DMS114 treated with DMSO at 0.1 percent for 48 hours (cell line): ENCODE data around the gene CREB5.
"Not testable (repeated sequence)": the region's sequence is repeated elsewhere in the genome, so short reads cannot be mapped to it uniquely, and the experiment has no call there.

Experiments used
- DNase-seq: peaks from one replicate; lab custom pipeline; 2025; ENCODE audit not compliant: unreplicated experiment; lab: John Stamatoyannopoulos, UW

CREB5 gene

GRCh38 chr7:28602282-28602681 is 190.0 kb downstream of the CREB5 start:
- no peak for DNase-seq

- no peak for DNase-seq
Observed at GRCh38 chr7:28605427-28606085, 193.2 kb downstream of the CREB5 start.

DNA sequence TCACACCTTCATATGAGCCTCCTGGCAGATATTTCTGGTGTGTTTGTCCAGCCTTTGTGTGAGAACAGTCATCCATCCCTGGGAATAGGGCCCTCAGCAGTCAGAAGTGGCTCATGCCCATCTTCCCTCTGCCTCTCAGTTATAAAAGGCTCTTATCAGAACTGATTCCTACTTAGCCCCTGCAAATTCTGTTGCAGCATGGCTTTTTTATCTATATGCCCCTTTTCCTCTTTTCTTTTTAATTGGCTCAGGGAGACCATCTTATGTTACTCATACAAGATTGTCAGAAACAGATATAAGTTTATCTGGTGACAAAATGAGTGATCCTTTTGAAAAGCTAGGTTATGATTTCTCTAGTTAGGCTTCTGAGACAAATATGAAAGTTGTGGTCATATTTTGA is 194.1 kb downstream of the CREB5 start:
- DNase-seq = no peak

DNA sequence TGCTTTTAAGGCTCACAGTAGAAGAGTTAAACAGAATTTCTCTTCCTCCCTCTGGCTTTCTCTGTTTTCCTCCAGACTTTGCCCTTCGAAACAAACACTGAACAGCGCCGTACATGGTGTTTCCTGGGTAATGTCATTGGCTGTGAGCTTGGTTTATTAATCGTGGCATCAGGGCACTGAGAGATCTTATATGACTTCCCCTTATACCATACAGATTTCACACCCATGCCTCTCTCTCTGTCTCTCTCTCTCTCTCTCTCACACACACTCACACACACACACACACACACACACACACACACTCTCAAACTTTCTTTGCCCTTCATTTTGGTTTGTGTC is 195.5 kb downstream of the CREB5 start:
- no peak for DNase-seq

DNA sequence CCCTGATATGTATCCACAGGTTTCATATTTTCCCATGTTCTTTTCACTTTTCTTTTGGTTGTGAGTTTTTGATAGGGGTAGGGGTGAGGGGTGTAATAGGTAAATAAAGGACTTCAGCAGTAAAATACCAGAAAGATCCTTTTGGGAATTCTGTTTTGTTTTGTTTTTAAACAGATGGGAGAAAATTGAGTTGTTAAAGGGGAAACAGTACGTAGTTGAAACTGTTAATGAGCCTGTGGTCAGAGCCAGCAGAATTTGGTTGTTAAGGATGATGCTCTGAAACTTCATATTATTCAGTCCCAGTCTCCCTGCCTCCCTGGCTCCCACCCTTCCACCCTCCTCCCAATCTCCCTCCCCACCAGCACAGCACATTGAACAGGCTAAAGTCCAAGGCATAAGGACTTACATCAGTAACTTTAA is 195.9 kb downstream of the CREB5 start:
- DNase-seq = no peak

DNA sequence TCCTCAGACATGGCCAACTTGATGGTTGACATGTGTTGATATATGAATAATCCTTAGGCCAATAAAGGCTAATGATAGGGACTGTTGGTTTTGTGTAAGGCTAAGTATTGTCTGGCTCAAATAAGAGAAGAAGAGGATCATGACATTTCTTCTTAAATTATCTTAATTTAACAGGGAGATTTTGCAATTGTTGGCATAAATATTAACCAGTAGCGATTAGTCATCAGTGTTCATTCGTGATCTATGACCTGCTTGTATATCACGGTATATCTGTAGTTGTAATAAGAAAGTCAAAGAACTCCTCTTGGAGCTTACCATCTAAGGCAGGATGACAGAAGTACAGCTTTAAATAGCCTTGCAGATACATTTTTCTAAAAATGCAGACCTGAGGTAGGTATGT is 196.4 kb downstream of the CREB5 start:
- DNase-seq = no peak

DNA sequence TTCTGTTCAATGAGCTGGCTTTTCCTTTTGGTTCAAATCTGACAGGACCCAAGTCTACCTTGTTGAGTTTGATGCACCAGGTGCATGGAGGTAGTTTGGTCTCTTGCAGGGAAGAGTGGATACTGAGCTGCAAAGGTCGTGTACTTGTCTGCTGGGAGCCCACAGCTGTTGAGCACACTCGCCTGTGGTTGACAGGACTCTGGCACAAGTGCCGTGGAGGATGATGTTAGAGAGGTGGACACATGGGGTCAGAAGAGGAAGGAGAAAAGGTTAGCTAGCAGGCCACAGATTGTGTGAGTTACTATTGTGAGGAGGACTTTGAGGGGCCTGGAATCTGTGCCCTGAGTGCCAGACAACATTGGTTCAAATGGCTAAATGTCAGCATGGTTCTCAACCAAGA is 197.3 kb downstream of the CREB5 start:
- no peak for DNase-seq

DNA sequence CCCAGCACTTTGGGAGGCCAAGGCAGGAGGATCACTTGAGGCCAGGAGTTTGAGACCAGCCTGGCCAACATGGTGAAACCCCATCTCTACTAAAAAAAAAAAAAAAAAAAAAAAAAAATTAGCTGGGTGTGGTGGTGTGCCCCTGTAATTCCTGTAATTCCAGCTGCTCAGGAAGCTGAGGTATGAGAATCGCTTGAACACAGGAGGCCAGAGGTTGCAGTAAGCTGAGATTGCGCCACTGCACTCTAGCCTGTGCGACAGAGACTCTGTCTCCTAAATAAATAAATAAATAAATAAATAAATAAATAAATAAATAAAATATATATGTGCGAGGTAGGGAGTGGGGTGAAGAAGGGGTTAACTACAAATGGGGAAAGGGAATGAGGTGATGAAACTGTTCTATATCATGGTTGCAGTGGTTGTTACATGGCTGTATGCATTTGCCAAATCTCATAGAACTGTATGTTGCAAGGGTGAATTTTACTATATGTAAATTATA is 199.1 kb downstream of the CREB5 start:
- DNase-seq = not testable (repeated sequence)

DNA sequence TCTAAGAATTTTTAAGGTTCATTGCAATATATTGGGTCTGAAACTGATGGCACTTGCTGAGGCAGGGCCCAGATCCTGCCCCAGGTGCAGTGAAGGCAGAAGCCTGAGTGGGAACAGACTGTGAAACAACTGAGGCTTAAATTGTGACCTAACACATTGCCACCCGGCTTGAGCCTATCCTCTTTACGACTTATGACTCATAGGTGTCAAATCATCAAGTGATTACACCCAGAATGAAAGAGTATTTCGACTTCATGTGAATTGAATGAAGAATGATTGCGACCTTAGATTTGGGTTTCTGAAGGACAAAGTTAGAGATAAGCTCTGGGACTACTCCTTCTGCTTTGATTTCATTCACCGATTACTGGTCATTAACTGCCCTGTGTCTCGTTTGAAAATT is 200.9 kb downstream of the CREB5 start:
- no peak for DNase-seq

DNA sequence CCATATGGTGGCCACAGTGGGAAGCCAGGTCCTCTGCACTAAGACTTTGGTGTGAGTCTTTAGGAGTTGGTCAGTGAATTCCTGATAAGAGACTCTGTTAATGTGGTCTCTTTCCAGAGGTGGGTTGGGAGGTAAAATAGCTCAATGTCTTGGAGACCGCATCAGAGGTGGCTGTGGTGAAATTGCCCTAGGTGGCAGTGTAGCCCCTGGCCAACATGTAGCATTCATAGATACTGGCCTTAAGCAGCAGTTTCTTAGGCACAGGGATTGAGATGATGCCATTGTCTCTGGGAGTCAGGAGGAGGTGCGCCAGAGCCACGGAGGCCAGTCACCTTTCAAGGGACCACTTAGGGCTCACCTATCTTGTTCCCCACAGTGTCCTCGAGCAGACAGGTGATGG is 202.8 kb downstream of the CREB5 start:
- DNase-seq = no peak

GRCh38 chr7:28617308-28617880 is 205.1 kb downstream of the CREB5 start:
- DNase-seq = no peak

DNA sequence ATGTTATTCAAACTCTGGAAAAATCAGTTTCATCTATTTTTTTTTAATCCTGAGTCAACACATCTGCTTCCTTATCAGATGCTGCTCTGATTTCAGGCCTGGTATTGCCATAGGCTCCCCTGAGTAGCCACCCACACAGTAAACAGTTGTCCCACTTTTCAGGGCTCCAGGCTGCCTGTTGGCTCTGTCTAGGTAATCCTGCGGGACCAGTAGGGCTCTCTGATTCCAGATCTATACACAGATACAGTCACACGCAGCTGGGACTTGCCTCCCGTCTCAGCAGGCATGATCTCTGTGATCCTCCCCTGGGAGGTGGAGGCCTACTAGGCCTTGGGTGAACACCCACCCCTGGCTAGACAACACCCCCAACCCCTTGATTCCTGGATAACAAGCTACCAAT is 206.1 kb downstream of the CREB5 start:
- no peak for DNase-seq

GRCh38 chr7:28619256-28619655 is 206.9 kb downstream of the CREB5 start:
- DNase-seq = no peak

DNA sequence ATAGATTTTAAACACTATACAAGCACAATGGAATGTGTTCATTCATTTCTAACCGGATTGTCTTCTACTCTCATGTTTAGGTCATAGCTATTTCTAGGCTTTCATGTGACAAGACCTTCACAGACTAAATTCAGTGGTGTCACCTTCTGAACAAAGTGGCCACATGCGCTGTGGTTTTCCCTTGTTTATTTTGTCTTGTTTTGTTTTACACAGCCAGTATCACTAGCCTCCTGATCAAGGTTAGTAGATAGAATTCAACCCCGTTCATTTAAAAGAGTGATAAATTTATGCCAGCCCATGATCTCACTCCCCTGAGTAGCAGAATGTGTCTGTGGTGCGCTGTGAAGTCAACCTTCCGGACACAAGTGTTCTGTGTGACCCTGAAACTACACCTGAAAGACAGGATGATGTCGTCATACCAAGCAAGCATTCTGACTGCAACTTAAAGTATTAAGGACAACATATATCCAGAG is 209.1 kb downstream of the CREB5 start:
- DNase-seq = no peak

DNA sequence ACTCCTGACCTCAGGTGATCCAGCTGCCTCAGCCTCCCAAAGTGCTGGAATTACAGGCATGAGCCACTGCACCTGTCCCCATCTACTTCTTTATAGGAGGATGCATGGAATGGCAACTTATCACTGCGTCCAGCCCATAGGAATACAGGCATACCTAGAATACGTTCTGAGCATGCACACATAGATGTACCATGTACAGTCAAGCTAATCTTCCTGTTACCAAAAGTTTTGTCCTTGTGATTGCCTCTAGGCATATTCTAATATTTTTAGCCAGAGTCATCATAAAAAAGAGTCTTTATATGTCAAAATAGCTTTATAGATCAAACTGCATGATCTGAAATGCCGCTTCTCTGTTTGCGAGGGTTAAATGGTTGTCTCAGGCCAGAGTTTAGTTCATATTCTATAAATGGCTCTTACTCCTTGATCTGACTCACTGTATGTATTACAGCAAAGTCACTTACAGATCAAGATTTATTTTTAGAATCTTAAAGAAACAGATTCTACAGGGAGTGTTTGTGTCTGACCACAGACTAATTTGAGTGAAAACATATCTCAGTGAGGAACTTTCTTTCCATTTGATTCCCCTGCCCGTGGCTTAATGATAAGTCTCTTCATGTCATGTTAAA is 210.9 kb downstream of the CREB5 start:
- DNase-seq = no peak

- no peak for DNase-seq
Observed at GRCh38 chr7:28623863-28624262, 211.5 kb downstream of the CREB5 start.

DNA sequence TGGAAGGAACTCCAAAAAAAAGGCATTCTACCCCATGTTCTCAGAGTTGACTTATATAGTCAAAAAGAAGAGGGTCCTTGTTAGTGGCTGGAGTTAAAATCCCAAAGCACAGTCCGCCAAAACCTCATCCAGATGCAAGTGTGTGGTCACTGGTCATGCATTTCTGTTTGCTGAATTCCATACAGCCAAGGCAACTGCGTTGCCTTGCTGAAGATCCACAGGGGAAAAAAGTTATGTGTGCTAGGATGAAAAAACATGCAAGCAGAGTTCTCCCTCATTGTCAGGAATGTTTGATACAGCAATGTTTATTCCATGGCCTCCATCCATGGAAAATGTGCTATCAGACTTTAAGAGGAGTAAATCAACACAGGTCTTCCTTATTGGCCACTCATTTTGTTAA is 213.1 kb downstream of the CREB5 start:
- no peak for DNase-seq

GRCh38 chr7:28626221-28626620 is 213.9 kb downstream of the CREB5 start:
- DNase-seq = no peak

DNA sequence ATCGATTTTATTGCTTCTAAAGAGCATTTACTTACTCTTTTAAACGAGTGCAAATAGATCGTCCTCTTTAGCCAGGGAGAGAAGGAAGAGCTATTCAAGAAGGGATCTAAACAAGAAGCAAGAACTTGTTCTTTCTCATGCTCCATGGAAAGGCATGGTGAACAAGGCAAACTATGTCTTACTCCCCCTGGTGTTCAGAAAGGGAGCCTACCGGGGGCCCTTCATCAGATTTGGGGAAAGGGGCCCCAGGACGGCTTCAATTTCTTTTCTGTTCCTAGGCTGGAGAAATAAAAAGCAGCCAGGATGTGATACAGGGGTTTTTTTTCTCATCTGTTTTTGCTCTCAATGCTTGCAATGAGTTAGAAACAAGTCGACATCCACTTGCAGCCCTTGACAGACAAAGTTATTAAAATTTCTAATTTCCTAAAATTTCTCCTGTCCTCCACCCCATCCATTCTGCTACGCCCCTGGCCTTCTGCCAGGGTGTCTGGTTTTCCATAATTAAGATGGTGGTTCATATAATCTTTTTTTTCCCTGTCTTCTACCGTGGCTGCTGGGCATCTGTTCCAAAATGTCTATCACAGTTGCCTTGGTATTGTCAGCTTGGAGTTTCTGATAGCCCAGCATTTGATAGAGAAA is 214.4 kb downstream of the CREB5 start:
- peak; percentile 26 for DNase-seq

DNA sequence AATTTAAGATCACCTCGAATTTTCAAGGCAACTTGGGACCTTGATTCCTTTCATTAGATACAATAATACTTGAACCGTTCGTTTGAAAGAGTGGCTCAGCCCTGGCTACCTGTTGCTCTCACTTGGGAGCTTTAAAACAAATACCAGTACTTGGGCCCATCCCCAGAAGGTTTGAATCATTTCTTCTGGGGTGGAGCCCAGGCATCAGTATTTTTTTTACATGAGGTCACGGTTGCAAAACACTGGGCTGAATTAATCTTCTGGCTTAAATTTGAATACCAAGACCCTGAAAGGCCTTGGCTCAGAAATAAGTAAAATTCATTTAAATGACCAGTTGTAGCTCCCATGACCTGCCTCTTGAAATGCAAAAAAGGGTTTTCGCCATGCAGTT is 214.9 kb downstream of the CREB5 start:
- DNase-seq = no peak

DNA sequence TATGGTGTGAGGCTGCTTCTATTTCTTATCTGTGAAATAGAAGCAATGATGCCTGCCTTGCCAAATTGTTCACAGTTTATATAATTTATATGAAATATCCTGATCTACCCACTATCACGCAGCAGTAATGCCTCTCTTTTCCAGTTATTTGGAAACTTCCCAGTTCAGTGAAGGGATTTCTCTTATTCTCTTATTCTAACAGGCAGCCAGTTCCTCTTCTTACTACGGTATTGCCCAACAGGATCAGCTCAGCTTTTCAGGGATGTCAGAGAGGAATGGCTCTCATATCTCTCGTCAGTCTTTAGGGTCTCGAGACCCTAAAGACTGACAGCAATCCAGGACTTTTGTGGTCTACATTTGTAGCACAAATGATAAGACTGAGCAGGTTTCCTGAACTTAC is 215.6 kb downstream of the CREB5 start:
- no peak for DNase-seq

- DNase-seq = no peak
Observed at GRCh38 chr7:28629216-28629842, 217.0 kb downstream of the CREB5 start.
